Measurements from ENCODE around the gene RBM20. TPM values are rescaled to one million over a fixed set of nuclear protein-coding genes. Genes with fewer than 3 reads are reported as not detected.
"Not testable (repeated sequence)": the region's sequence is repeated elsewhere in the genome, so short reads cannot be mapped to it uniquely, and the experiment has no call there.

Gene RBM20
- total RNA-seq, 4 donors from 2014 or later = 0.54 to 4.3 (median 1.5) TPM

DNA sequence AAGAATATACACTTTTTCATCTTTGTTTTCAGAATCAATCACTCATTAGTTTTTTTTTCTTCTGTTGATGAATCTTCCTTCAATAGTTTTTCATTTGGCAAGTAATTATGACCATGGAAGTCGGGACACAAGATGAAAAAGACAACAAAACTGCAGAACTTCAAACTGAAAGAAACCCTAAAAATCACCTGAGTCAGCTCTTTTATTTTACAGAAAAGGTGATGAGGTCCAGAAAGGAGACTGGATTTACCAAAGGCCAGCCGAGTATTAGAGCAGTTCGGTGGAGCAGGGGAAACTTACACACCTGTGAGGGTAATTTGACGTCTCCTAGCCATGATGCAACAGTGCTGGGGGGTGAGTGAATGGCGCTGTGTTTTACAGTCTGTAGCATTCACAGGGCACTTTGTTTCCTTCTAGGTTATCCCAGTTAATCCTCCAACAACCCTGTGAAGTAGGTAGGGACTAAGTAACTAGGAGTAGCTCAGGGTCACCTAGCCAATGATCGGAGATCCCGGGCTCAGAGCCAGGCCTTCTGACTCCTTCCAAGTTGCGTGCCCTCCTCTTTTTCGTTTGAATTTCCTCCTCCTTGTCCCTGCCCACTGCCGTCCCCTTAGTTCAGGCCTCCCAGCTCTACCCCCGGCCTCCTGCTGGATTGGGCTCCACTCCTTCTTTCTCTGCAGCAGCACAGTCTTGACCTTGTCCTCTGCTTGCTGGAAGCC lies 14.0 kb downstream of the RBM20 start:
- no peaks in the 10 kb centered on the region for H3K9me3 ChIP-seq
- DNase-seq = peak; percentile 8 to 13
- intact Hi-C loops (cut with DNase I) = no loop called here
- 69 to 79% methylated on average over 11 of the region's 11 CpGs for WGBS, 2 donors
- no peak overlapping the region for H3K27ac ChIP-seq
- H3K27me3 ChIP-seq = no peaks in the 10 kb centered on the region
- TF ChIP-seq POLR2A (IDR thresholded peaks at IDR 0.05) = no peak
- TF ChIP-seq, protein P1, sequence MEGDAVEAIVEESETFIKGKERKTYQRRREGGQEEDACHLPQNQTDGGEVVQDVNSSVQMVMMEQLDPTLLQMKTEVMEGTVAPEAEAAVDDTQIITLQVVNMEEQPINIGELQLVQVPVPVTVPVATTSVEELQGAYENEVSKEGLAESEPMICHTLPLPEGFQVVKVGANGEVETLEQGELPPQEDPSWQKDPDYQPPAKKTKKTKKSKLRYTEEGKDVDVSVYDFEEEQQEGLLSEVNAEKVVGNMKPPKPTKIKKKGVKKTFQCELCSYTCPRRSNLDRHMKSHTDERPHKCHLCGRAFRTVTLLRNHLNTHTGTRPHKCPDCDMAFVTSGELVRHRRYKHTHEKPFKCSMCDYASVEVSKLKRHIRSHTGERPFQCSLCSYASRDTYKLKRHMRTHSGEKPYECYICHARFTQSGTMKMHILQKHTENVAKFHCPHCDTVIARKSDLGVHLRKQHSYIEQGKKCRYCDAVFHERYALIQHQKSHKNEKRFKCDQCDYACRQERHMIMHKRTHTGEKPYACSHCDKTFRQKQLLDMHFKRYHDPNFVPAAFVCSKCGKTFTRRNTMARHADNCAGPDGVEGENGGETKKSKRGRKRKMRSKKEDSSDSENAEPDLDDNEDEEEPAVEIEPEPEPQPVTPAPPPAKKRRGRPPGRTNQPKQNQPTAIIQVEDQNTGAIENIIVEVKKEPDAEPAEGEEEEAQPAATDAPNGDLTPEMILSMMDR (IDR thresholded peaks at IDR 0.05) = no peak
- peaks cover 5 to 11% of the 10 kb centered on the region in 2 donors for H3K4me1 ChIP-seq
- no peaks in the 10 kb centered on the region for H3K36me3 ChIP-seq
- no peak overlapping the region for H3K4me3 ChIP-seq (replicated peaks in 1 of 3)

DNA sequence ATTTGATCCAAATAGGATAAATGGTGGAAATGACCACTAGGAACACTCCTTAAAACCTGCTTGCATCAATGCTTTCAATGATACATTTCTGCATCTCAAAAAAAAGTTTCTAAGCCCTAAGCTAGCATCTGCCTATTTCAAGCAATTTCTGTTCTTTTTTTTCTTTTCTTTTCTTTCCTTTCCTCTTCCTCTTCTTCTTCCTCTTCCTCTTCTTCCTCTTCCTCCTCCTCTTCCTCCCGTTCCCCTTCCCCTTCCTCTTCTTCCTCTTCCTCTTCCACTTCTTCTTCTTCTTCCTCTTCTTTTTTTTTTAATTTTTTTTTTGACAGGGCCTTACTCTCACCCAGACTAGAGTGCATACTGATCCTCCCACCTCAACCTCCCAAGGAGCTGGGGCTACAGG lies 15.4 kb downstream of the RBM20 start:
- TF ChIP-seq POLR2A (IDR thresholded peaks at IDR 0.05) = no peak
- TF ChIP-seq, protein P1 (IDR thresholded peaks at IDR 0.05) = no peak
- intact Hi-C loops (cut with DNase I) = no loop called here
- WGBS, 2 donors = 72 to 77% methylated on average over 1 of the region's 1 CpG
- H3K36me3 ChIP-seq = no peaks in the 10 kb centered on the region
- no peak overlapping the region for H3K27ac ChIP-seq
- H3K9me3 ChIP-seq = no peaks in the 10 kb centered on the region
- DNase-seq = no peak
- H3K4me1 ChIP-seq = peaks cover 5 to 11% of the 10 kb centered on the region in 2 donors
- no peaks in the 10 kb centered on the region for H3K27me3 ChIP-seq
- H3K4me3 ChIP-seq (replicated peaks in 1 of 3) = no peak overlapping the region

DNA sequence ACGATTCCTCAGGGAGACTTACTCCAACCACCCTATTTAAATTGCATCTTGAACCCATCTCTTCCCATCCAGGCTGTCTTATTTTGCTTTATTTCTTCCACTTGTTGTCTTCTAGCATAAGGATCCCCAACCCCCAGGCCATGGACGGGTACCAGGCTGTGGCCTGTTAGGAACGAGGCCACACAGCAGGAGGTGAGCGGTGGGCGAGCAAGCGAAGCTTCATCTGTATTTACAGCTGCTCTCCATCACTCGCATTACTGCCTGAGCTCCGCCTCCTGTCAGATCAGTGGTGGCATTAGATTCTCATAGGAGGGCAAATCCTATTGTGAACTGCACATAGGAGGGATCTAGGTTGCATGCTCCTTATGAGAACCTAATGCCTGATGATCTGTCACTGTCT lies 16.2 kb downstream of the RBM20 start:
- DNase-seq; H3K27ac ChIP-seq; intact Hi-C loops (cut with DNase I); H3K36me3 ChIP-seq; H3K4me3 ChIP-seq (replicated peaks in 1 of 3); H3K9me3 ChIP-seq; H3K27me3 ChIP-seq; H3K4me1 ChIP-seq: not testable (repeated sequence)
- WGBS, 2 donors = 86 to 88% methylated on average over 8 of the region's 8 CpGs

DNA sequence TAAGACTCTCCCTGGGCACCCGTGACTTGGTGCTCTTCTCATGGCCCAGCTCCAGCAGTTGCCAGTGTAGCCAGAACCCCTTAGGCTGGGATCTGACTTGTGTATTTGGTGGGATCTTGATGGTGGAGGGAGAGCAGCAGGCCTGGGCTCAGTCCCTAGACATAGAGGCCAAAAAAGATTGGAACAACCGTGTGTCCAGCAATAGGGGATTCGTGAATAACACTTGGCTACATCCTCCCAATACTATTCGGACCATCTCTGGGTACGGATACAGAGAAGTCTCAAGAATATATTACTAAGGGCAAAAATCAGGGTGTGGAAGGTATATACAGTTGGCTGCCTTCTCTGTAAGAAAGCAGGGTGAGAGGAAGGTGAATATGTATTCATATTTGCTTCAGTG lies 17.2 kb downstream of the RBM20 start:
- WGBS, 2 donors = 83 to 96% methylated on average over 5 of the region's 5 CpGs

DNA sequence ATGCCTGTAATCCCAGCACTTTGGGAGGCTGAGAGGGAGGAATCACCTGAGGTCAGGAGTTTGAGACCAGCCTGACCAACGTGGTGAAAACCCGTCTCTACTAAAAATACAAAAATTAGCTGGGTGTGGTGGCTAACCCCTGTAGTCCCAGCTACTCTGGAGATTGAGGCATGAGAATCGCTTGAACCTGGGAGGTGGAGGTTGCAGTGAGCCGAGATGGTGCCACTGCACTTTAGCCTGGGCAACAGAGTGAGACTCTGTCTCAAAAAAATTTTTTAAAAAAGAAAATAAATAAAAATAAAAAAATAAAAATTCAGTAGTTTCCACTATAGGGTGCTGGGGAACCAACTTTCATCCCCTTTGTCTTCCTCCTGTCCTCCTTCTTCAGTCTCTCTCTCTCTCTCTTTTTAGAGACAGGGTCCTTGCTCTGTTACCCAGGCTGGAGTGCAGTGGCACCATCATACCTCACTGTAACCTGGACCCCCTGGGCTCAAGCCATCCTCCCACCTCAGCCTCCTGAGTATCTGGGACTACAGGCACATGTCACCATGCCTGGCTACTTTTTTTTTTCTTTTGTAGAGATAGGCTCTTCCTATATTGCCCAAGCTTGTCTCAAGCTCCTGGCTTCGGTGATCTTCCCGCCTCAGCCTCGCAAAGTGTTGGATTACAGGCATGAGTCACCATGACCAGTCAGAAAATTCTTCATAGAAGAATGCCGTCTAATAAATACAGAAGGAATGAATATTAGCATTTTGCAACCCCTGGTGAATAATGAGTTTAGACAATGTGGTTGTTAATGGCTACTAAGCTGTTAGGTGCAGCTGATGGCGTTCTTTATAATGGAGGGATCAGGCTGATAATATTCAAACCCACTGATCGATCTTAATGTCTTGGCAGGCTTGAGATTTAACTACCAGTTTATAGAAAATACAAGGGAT lies 20.6 kb downstream of the RBM20 start:
- intact Hi-C loops (cut with DNase I) = no loop called here
- no peak for TF ChIP-seq POLR2A (IDR thresholded peaks at IDR 0.05)
- TF ChIP-seq, protein P1 (IDR thresholded peaks at IDR 0.05) = no peak
- no peak overlapping the region for H3K27ac ChIP-seq
- no peak overlapping the region for H3K4me3 ChIP-seq (replicated peaks in 1 of 3)
- H3K27me3 ChIP-seq = no peaks in the 10 kb centered on the region
- no peaks in the 10 kb centered on the region for H3K9me3 ChIP-seq
- H3K36me3 ChIP-seq = no peaks in the 10 kb centered on the region
- no peak for DNase-seq
- no peaks in the 10 kb centered on the region for H3K4me1 ChIP-seq
- 91 to 94% methylated on average over 10 of the region's 10 CpGs for WGBS, 2 donors

More for the DNA sequence above, 17.2 kb downstream of the RBM20 start:
- Histone ChIP-seq H3K36me3 (no peaks in the 10 kb centered on the region), H3K9me3 (no peaks in the 10 kb centered on the region), H3K27me3 (no peaks in the 10 kb centered on the region), H3K4me3 (replicated peaks in 1 of 3) (no peak overlapping the region), H3K27ac (no peak overlapping the region), H3K4me1 (no peaks in the 10 kb centered on the region)
- TF ChIP-seq POLR2A (IDR thresholded peaks at IDR 0.05) = no peak
- DNase-seq = no peak
- intact Hi-C loops (cut with DNase I) = no loop called here

DNA sequence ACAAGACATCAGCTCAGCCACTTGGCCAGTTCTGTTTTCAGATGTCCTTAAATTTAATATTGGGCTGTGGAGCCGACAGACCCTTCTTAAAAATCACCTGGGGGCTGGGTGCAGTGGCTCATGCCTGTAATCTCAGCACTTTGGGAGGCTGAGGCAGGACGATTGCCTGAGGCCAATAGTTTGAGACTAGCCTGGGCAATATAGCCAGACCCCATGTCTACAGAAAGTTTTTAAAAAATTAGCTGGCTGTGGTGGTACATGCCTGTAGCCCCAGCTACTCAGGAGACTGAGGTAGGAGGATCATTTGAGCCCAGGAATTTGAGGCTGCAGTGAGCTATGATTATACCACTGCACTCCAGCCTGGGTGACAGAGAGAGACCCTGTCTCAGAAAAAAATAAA lies 22.1 kb downstream of the RBM20 start:
- H3K27ac ChIP-seq; H3K4me3 ChIP-seq (replicated peaks in 1 of 3); H3K9me3 ChIP-seq; intact Hi-C loops (cut with DNase I); H3K36me3 ChIP-seq; H3K4me1 ChIP-seq; H3K27me3 ChIP-seq; DNase-seq: not testable (repeated sequence)
- 41 to 75% methylated on average over 2 of the region's 2 CpGs for WGBS, 2 donors

Data from thyroid gland (tissue), 4 donors.